Thyroid gland (tissue), 4 donors: Measurements from ENCODE around the gene SUN2.

Experiments
- POLR2A ChIP-seq, 2 donors: fragments of 450-650 bp; IDR thresholded peaks; one replicate each; pipeline ENCODE4 v1.6.1; 2017; ENCODE audit warnings: antibody characterized with exemption in 2 of 2, mild to moderate bottlenecking in 2 of 2, moderate library complexity in 1 of 2
- TF ChIP-seq, protein P1 (sequence below), 6 experiments: fragments of 200-600 bp in 3 of 6; fragments of 450-650 bp in 3 of 6; sonication (generic) in 3 of 6; IDR thresholded peaks; one replicate each; pipeline ENCODE4 v1.5.1; 2016 to 2019; ENCODE audit warnings: antibody characterized with exemption in 6 of 6, mild to moderate bottlenecking in 2 of 6, inconsistent platforms in 1 of 6, moderate library complexity in 1 of 6

DNA sequence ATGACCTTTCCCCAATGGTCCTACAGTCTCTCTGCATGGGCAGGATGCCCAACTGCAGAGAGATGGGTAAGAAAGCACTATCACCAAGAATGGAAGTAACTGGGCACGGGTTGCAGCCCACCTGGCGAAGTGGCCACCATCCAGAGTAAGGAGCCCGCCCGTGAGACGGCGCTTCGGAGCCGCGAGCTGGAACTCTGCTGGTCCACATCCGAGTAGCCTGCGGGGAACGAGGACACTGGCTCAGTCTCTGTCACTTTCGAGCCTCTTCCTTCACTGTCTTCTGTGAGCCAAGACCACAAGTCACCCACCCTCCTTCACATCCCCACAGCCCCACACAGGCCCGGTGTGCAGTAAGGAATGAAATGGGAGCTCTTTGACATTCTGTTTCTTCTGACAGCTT is 5.7 kb downstream of the SUN2 start:
- no peak for TF ChIP-seq POLR2A (IDR thresholded peaks at IDR 0.05)
- TF ChIP-seq, protein P1, sequence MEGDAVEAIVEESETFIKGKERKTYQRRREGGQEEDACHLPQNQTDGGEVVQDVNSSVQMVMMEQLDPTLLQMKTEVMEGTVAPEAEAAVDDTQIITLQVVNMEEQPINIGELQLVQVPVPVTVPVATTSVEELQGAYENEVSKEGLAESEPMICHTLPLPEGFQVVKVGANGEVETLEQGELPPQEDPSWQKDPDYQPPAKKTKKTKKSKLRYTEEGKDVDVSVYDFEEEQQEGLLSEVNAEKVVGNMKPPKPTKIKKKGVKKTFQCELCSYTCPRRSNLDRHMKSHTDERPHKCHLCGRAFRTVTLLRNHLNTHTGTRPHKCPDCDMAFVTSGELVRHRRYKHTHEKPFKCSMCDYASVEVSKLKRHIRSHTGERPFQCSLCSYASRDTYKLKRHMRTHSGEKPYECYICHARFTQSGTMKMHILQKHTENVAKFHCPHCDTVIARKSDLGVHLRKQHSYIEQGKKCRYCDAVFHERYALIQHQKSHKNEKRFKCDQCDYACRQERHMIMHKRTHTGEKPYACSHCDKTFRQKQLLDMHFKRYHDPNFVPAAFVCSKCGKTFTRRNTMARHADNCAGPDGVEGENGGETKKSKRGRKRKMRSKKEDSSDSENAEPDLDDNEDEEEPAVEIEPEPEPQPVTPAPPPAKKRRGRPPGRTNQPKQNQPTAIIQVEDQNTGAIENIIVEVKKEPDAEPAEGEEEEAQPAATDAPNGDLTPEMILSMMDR (IDR thresholded peaks at IDR 0.05): no peak
